ENCODE data around the gene SYNJ2. TPM values are rescaled to one million over a fixed set of nuclear protein-coding genes. Genes with fewer than 3 reads are reported as not detected.

SYNJ2 gene
- total and polyA plus RNA-seq, 2 experiments from 2014 or later, result 2.8 to 5.6 TPM

GRCh38 chr6:157998707-157999167 lies 17.1 kb downstream of the SYNJ2 start (continued):
- TF ChIP-seq ZNF462 (CRISPR knock-in tag; IDR thresholded peaks at IDR 0.05) (no peak), EZH2phosphoT487 (IDR thresholded peaks at IDR 0.05; ENCODE audit: unreplicated experiment) (no peak)

- Histone ChIP-seq H3K36me3 (ENCODE audit: insufficient read depth) (no peaks in the 10 kb centered on the region), H3K4me1 (ENCODE audit: insufficient read depth) (peaks cover 20% of the 10 kb centered on the region), H3F3A (replicated peaks; ENCODE audit: low read depth) (no peaks in the 10 kb centered on the region), H2AFZ (no peak overlapping the region), H3K4me2 (no peak overlapping the region), H3K79me2 (replicated peaks; ENCODE audit: insufficient read depth) (peaks cover 7% of the 10 kb centered on the region), H3K27ac (ENCODE audit: low read depth) (no peak overlapping the region), H3K27me3 (ENCODE audit: insufficient read depth) (no peaks in the 10 kb centered on the region), H4K20me1 (replicated peaks; ENCODE audit: insufficient read depth) (no peaks in the 10 kb centered on the region), H3K9me2 (ENCODE audit: insufficient read depth) (no peaks in the 10 kb centered on the region), H3K4me3 (no peak overlapping the region)
- Mint-ChIP-seq H3K4me3 (no peak overlapping the region), H3K4me1 (peaks cover 65% of the 10 kb centered on the region), H3K27ac (no peak overlapping the region), H3K36me3 (ENCODE audit: low read depth) (peaks cover 5% of the 10 kb centered on the region), H3K27me3 (ENCODE audit: insufficient read depth, low read depth, poor library complexity) (peaks cover 14% of the 10 kb centered on the region), H3K9me3 (no peaks in the 10 kb centered on the region)
- TF ChIP-seq CREB1 (CRISPR knock-in tag; IDR thresholded peaks at IDR 0.05; ENCODE audit: low read depth), result no peak
- TF ChIP-seq ETS1 (IDR thresholded peaks at IDR 0.05), result no peak
- TF ChIP-seq STAT1 (IDR thresholded peaks at IDR 0.05; ENCODE audit: unreplicated experiment), result no peak
- DNase-seq (ENCODE audit: low spot score) (no peak), ATAC-seq (peak; percentile 27)
Observed at GRCh38 chr6:157999168-158000051, 17.7 kb downstream of the SYNJ2 start.

Data from GM23338 (cell line).